ENCODE measurements around the gene HNRNPK.

Gene HNRNPK

DNA sequence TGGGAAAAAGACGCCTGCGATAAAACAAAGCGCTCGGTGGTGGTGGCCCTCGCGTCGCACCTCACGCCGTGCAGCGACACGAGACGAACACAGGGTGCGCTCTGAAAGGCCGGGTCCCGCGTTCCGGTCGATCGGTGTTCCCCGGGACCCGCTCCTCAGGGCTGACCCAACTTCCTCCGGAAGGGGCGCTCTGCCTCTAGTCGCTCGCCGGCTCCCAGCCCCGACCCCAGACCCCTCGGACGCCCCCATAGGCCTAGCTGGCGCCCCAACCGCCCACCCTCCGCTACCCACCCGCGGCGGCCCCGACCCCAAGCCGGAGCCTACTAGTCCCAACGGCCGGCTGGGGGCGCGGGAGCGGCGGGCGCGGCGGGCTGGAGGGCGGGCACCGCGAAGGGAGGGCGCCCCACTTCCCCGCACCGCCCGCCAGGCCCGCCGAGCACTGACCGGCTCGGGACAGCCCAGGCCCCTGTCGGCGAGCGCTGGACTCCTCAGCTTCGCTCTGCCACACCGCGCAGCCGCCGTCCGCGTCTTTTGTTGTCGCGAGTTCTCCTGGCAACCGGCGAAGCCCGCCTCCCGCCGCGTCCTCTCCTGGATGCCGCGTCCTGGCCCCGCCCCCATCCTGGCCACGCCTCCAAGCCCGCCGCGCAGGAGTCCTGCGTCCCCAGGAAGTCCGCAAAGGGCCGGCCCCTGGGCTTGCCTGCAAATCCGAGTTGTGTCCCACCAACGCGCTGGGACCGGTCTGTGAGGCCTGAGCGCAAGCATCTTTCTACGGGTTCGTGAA, 58.9 kb downstream of the HNRNPK start, which contains the start of gene KIF27:
KIF27 (minus strand) TSS at position 506 of the 781 bp plus-strand sequence. CDS start 5,841 bp downstream, outside the sequence.
- peak within 1 kb of the TSS; percentile 72 for H3K4me3 ChIP-seq (ENCODE audit: low read depth, low read length)
- TF ChIP-seq, protein P1, sequence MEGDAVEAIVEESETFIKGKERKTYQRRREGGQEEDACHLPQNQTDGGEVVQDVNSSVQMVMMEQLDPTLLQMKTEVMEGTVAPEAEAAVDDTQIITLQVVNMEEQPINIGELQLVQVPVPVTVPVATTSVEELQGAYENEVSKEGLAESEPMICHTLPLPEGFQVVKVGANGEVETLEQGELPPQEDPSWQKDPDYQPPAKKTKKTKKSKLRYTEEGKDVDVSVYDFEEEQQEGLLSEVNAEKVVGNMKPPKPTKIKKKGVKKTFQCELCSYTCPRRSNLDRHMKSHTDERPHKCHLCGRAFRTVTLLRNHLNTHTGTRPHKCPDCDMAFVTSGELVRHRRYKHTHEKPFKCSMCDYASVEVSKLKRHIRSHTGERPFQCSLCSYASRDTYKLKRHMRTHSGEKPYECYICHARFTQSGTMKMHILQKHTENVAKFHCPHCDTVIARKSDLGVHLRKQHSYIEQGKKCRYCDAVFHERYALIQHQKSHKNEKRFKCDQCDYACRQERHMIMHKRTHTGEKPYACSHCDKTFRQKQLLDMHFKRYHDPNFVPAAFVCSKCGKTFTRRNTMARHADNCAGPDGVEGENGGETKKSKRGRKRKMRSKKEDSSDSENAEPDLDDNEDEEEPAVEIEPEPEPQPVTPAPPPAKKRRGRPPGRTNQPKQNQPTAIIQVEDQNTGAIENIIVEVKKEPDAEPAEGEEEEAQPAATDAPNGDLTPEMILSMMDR (IDR thresholded peaks at IDR 0.05; ENCODE audit: insufficient read depth, low read depth, low read length, missing control alignments), result peak; percentile 2
- DNase-seq (ENCODE audit: low read depth), result peak; percentile 99

DNA sequence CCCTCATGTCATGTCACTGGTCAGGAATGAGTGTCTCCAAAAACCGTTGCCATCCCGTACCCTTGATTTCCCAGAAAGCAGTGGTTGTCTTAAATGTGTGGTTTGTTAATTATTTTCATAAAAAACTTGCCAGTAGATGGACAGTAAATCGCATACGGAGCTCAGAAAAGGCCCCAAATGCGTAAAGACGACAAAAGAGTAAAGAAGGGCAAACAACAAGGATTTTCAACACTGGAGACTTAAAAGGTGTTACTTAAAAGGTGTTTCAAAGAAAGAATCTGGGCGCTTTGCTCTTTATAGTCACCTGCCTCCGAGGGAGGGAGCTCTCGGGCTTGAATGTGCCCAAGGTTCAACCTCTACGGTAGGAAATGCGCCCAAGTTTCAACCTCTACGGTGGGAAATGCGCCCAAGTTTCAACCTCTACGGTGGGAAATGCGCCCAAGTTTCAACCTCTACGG, 59.5 kb downstream of the HNRNPK start:
- TF ChIP-seq, protein P1 (IDR thresholded peaks at IDR 0.05; ENCODE audit: insufficient read depth, low read depth, low read length, missing control alignments), result no peak
- peak overlapping the region; percentile 63 for H3K4me3 ChIP-seq (ENCODE audit: low read depth, low read length)
- DNase-seq (ENCODE audit: low read depth), result no peak

DNA sequence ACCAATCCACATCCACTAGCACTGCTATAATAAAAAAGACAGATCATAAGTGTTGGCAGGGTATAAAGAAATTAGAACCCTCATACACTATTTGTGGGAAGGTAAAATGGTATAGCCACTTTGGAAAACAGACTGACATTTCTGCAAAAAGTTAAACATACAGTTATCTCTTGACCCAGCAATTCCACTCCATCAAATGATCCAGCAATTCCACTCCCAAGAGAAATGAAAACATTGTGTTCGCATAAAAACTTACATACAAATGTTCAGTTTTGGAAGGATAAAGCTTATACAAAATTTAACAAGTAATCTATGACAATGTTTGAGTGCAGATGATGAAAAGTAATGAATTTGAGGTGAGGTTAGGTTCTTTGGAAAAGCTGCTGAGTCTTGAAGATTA, 60.9 kb downstream of the HNRNPK start:
- TF ChIP-seq, protein P1 (IDR thresholded peaks at IDR 0.05; ENCODE audit: insufficient read depth, low read depth, low read length, missing control alignments), result no peak
- no peak for DNase-seq (ENCODE audit: low read depth)
- no peak overlapping the region for H3K4me3 ChIP-seq (ENCODE audit: low read depth, low read length)

Measured in GM12865 (cell line).